Measurements from ENCODE around the gene GIPR.

GIPR gene

GRCh38 chr19:45705710-45706415 lies 37.8 kb downstream of the GIPR start:
- H3K4me3 ChIP-seq (ENCODE audit: low read depth, low read length) = no peak overlapping the region
- POLR2A ChIA-PET = interaction anchor here (0.6 to 3.5 kb wide), 4 partner anchors 12 to 279 kb away, joined by 3 to 18 read pairs (median 3); partner anchors contain the start of gene SIX5
- no peaks in the 10 kb centered on the region for H3K9me3 ChIP-seq (ENCODE audit: control insufficient read depth, insufficient read depth, low read depth, low read length)
- CTCF ChIA-PET = interaction anchor here (0.7 to 8.2 kb wide), 2 partner anchors 13 to 1249 kb away, joined by 3 to 65 read pairs; partner anchors contain the start of genes QPCTL and SNRPD2
- H3K27ac ChIP-seq (ENCODE audit: extremely low read depth, low read depth, low read length) = no peak overlapping the region
- peaks cover 22 to 30% of the 10 kb centered on the region in 2 experiments; a peak in 2 of 3 replicates for H3K36me3 ChIP-seq (ENCODE audit: control insufficient read depth in 2 of 2, insufficient read depth in 1 of 2, low read length in 2 of 2)
- TF ChIP-seq MZF1 (tag by site-specific recombination; IDR thresholded peaks at IDR 0.05; ENCODE audit: borderline replicate concordance) = no peak
- TF ChIP-seq ZNF664 (tag by site-specific recombination; IDR thresholded peaks at IDR 0.05) = peak; percentile 98
- H3K4me1 ChIP-seq (ENCODE audit: control insufficient read depth, insufficient read depth, low read length) = no peaks in the 10 kb centered on the region

GRCh38 chr19:45710356-45711130 lies 42.5 kb downstream of the GIPR start:
- ChIA-PET CTCF (interaction anchor here (0.7 to 1.8 kb wide), 5 partner anchors 16 to 873 kb away, joined by 3 to 11 read pairs (median 3); partner anchors contain the start of gene QPCTL), POLR2A (interaction anchor here (0.5 to 2.8 kb wide), 3 partner anchors 58 to 73 kb away, joined by 4 to 26 read pairs (median 4); partner anchors contain the start of gene SIX5)
- no peaks in the 10 kb centered on the region for H3K9me3 ChIP-seq (ENCODE audit: control insufficient read depth, insufficient read depth, low read depth, low read length)

More at GRCh38 chr19:45710356-45711130, 42.5 kb downstream of the GIPR start:
- H3K36me3 ChIP-seq (ENCODE audit: control insufficient read depth in 2 of 2, insufficient read depth in 1 of 2, low read length in 2 of 2) = peaks cover 6 to 28% of the 10 kb centered on the region in 2 experiments; a peak in 2 of 3 replicates
- TF ChIP-seq PRDM10 (tag by site-specific recombination; IDR thresholded peaks at IDR 0.05) (peak; percentile 81), HOXD13 (CRISPR knock-in tag; IDR thresholded peaks at IDR 0.05; ENCODE audit: borderline replicate concordance) (no peak), ZBTB48 (tag by site-specific recombination; IDR thresholded peaks at IDR 0.05) (peak; percentile 46; the same call in 1 of the 2 replicates), ZNF362 (tag by site-specific recombination; IDR thresholded peaks at IDR 0.05) (0 out of 2 replicates have a peak, but pooled peaks have one; percentile 6), ZNF366 (tag by site-specific recombination; conservative IDR thresholded peaks at IDR 0.05) (peak; percentile 22; the same call in 1 of the 2 replicates)
- peaks cover 2% of the 10 kb centered on the region; the same call in 1 of the 2 replicates for H3K4me1 ChIP-seq (ENCODE audit: control insufficient read depth, insufficient read depth, low read length)
- peak overlapping the region; percentile 31; the same call in 1 of the 2 replicates for H3K27ac ChIP-seq (ENCODE audit: extremely low read depth, low read depth, low read length)
- no peak overlapping the region for H3K4me3 ChIP-seq (ENCODE audit: low read depth, low read length)
